IMR-90 (cell line): ENCODE data around the gene ZDHHC6. TPM values are rescaled to one million over a fixed set of nuclear protein-coding genes. Genes with fewer than 3 reads are reported as not detected.

Experiments used
- ATAC-seq: fragments of 200-7000 bp; cut with Tn5 transposase; 2 replicates; pipeline ENCODE4 v1.9.1; 2020; ENCODE audit warnings: low read depth, mild to moderate bottlenecking, moderate library complexity
- BruUV-seq: library from RNA; stranded (reverse); fragments of 400-500 nt; replicated peaks from 2 replicates; lab custom pipeline; 2021; lab: Mats Ljungman, UMichigan
- CTCF ChIA-PET: fragments of 300-600 bp; formaldehyde crosslinking; extraction: SDS; loops from one replicate; lab custom pipeline; 2021; ENCODE audit warnings: antibody characterized with exemption; lab: Yijun Ruan, JAX
- POLR2A ChIA-PET: fragments of 300-600 bp; sonication (Branson Sonifier 250); formaldehyde crosslinking; loops from one replicate; lab custom pipeline; 2022; ENCODE audit warnings: antibody characterized with exemption; ENCODE audit not compliant: unreplicated experiment; lab: Charles Lee
- DNase-seq: peaks from one replicate; pipeline ENCODE4 v3.0.0; 2013
- H2AFZ ChIP-seq: replicated peaks from 2 replicates; pipeline ENCODE3; 2013; ENCODE audit warnings: low read length, mild to moderate bottlenecking; ENCODE audit not compliant: poor library complexity
- H2AK5ac ChIP-seq: 2 replicates; pipeline ENCODE4 v1.6.1; 2013; ENCODE audit warnings: low read depth, low read length, inconsistent platforms
- H2AK9ac ChIP-seq: replicated peaks from 2 replicates; pipeline ENCODE3; 2013; ENCODE audit warnings: mild to moderate bottlenecking, low read depth, low read length, moderate library complexity; ENCODE audit not compliant: poor library complexity
- H2BK120ac ChIP-seq: 2 replicates; pipeline ENCODE4 v1.6.1; 2013; ENCODE audit warnings: low read depth, low read length, inconsistent platforms
- H2BK15ac ChIP-seq: 3 replicates; pipeline ENCODE4 v1.6.1; 2013; ENCODE audit warnings: low read depth, low read length, inconsistent platforms
- H2BK20ac ChIP-seq: 2 replicates; pipeline ENCODE4 v1.6.1; 2013; ENCODE audit warnings: low read depth, mild to moderate bottlenecking, inconsistent platforms, low read length, moderate library complexity
- H2BK5ac ChIP-seq: 2 replicates; pipeline ENCODE4 v1.6.1; 2013; ENCODE audit warnings: mild to moderate bottlenecking, low read depth, low read length, inconsistent platforms; ENCODE audit not compliant: poor library complexity, severe bottlenecking
- H3K14ac ChIP-seq: replicated peaks from 2 replicates; pipeline ENCODE4 v1.6.1; 2013; ENCODE audit warnings: low read depth, low read length, inconsistent platforms
- H3K18ac ChIP-seq: 2 replicates; pipeline ENCODE4 v1.6.1; 2013; ENCODE audit warnings: low read depth, low read length, control low read depth
- H3K23ac ChIP-seq: 2 replicates; pipeline ENCODE4 v1.6.1; 2013; ENCODE audit warnings: low read depth, low read length, inconsistent platforms
- H3K27ac ChIP-seq: 2 replicates; pipeline ENCODE4 v1.5.1; 2013; ENCODE audit warnings: mild to moderate bottlenecking, control low read depth, low read length; ENCODE audit not compliant: insufficient read depth
- H3K27me3 ChIP-seq: 2 replicates; pipeline ENCODE4 v1.6.1; 2013; ENCODE audit warnings: low read length; ENCODE audit not compliant: control insufficient read depth, insufficient read depth
- H3K36me3 ChIP-seq: 2 replicates; pipeline ENCODE4 v1.6.1; 2013; ENCODE audit warnings: low read length, mixed read lengths; ENCODE audit not compliant: control insufficient read depth, insufficient read depth
- H3K4ac ChIP-seq: 2 replicates; pipeline ENCODE4 v1.6.1; 2013; ENCODE audit warnings: low read depth, low read length, inconsistent platforms
- H3K4me1 ChIP-seq: 2 replicates; pipeline ENCODE4 v1.6.1; 2013; ENCODE audit warnings: low read length, mixed read lengths; ENCODE audit not compliant: control insufficient read depth, insufficient read depth
- H3K4me2 ChIP-seq: 2 replicates; pipeline ENCODE4 v1.6.1; 2013; ENCODE audit warnings: low read depth, mild to moderate bottlenecking, control low read depth, low read length, moderate library complexity
- H3K4me3 ChIP-seq: 2 replicates; pipeline ENCODE4 v1.5.1; 2013; ENCODE audit warnings: low read depth, mild to moderate bottlenecking, control low read depth, low read length, moderate library complexity; ENCODE audit not compliant: insufficient read depth
- H3K56ac ChIP-seq: 2 replicates; pipeline ENCODE4 v1.6.1; 2013; ENCODE audit warnings: low read length, inconsistent platforms; ENCODE audit not compliant: insufficient read depth; ENCODE audit errors: extremely low read depth
- H3K79me1 ChIP-seq, 2 experiments: 2 replicates each; pipeline ENCODE4 v1.6.1; 2013; ENCODE audit warnings: low read length in 2 of 2, inconsistent platforms in 1 of 2, low read depth in 1 of 2
- H3K9ac ChIP-seq: 2 replicates; pipeline ENCODE4 v1.6.1; 2013; ENCODE audit warnings: low read depth, low read length, control low read depth
- H3K9me1 ChIP-seq: 2 replicates; pipeline ENCODE4 v1.6.1; 2013; ENCODE audit warnings: low read length, inconsistent platforms; ENCODE audit not compliant: insufficient read depth
- H3K9me3 ChIP-seq: 2 replicates; pipeline ENCODE4 v1.6.1; 2013; ENCODE audit warnings: low read length; ENCODE audit not compliant: control insufficient read depth, insufficient read depth
- H4K20me1 ChIP-seq: 2 replicates; pipeline ENCODE4 v1.6.1; 2013; ENCODE audit warnings: low read length, inconsistent platforms; ENCODE audit not compliant: insufficient read depth
- H4K5ac ChIP-seq: 2 replicates; pipeline ENCODE4 v1.6.1; 2013; ENCODE audit warnings: mild to moderate bottlenecking, low read depth, low read length, control low read depth
- H4K8ac ChIP-seq, 2 experiments: 2 replicates each; pipeline ENCODE4 v1.6.1; 2013; ENCODE audit warnings: low read depth in 2 of 2, low read length in 2 of 2, control low read depth in 1 of 2, inconsistent platforms in 1 of 2
- H4K91ac ChIP-seq: 2 replicates; pipeline ENCODE4 v1.6.1; 2013; ENCODE audit warnings: low read depth, low read length, inconsistent platforms; ENCODE audit not compliant: insufficient read depth
- BHLHE40 ChIP-seq: fragments of 150-350 bp; IDR thresholded peaks from 2 replicates; pipeline ENCODE4 v1.6.1; 2016; ENCODE audit warnings: mild to moderate bottlenecking, low read depth, low read length
- CEBPB ChIP-seq: IDR thresholded peaks from 2 replicates; pipeline ENCODE4 v1.6.1; 2012; ENCODE audit warnings: low read depth, low read length, improper control_type of control experiment
- CHD1 ChIP-seq: IDR thresholded peaks from 2 replicates; pipeline ENCODE4 v1.6.1; 2012; ENCODE audit warnings: low read depth, low read length, improper control_type of control experiment
- ELK1 ChIP-seq: fragments of 150-350 bp; IDR thresholded peaks from 2 replicates; pipeline ENCODE4 v1.6.1; 2016; ENCODE audit warnings: low read depth, mild to moderate bottlenecking, low read length, moderate library complexity, borderline replicate concordance
- FOS ChIP-seq: fragments of 150-350 bp; IDR thresholded peaks from 2 replicates; pipeline ENCODE4 v1.6.1; 2016; ENCODE audit warnings: low read depth, low read length
- MAFK ChIP-seq: IDR thresholded peaks from 2 replicates; pipeline ENCODE4 v1.6.1; 2012; ENCODE audit warnings: low read depth, low read length, improper control_type of control experiment
- MAZ ChIP-seq: IDR thresholded peaks from 2 replicates; pipeline ENCODE4 v1.6.1; 2012; ENCODE audit warnings: low read depth, mild to moderate bottlenecking, low read length, improper control_type of control experiment, moderate library complexity, borderline replicate concordance
- MXI1 ChIP-seq: IDR thresholded peaks from 2 replicates; pipeline ENCODE4 v1.6.1; 2012; ENCODE audit warnings: low read depth, mild to moderate bottlenecking, low read length, moderate library complexity, borderline replicate concordance
- NFE2L2 ChIP-seq: fragments of 150-350 bp; IDR thresholded peaks from 2 replicates; pipeline ENCODE4 v1.6.1; 2016; ENCODE audit warnings: low read depth, mild to moderate bottlenecking, low read length
- POLR2A ChIP-seq: IDR thresholded peaks from 2 replicates; pipeline ENCODE4 v1.6.1; 2012; ENCODE audit warnings: mild to moderate bottlenecking, low read depth, low read length
- RAD21 ChIP-seq: IDR thresholded peaks from 2 replicates; pipeline ENCODE4 v1.6.1; 2012; ENCODE audit warnings: low read length, improper control_type of control experiment
- RCOR1 ChIP-seq: IDR thresholded peaks from 2 replicates; pipeline ENCODE4 v1.6.1; 2012; ENCODE audit warnings: mild to moderate bottlenecking, low read length, improper control_type of control experiment; ENCODE audit not compliant: insufficient replicate concordance
- RFX5 ChIP-seq: IDR thresholded peaks from 2 replicates; pipeline ENCODE4 v1.8.0; 2012; ENCODE audit warnings: low read depth, mild to moderate bottlenecking, low read length, moderate library complexity
- SMC3 ChIP-seq: fragments of 150-350 bp; IDR thresholded peaks from 2 replicates; pipeline ENCODE4 v1.6.1; 2016; ENCODE audit warnings: low read depth, mild to moderate bottlenecking, antibody characterized with exemption, low read length, moderate library complexity
- USF2 ChIP-seq: fragments of 150-350 bp; IDR thresholded peaks from 2 replicates; pipeline ENCODE4 v1.6.1; 2017; ENCODE audit warnings: mild to moderate bottlenecking, antibody characterized with exemption, low read length, low read depth
- WGBS, 2 experiments: methylation state at CpG; one replicate each; pipeline versions ENCODE4 v1.1.5 to v1.1.7; 2013; ENCODE audit warnings: missing lambda C conversion rate in 2 of 2; ENCODE audit not compliant: insufficient read length in 1 of 2; ENCODE audit errors: extremely low coverage in 2 of 2; 5-methylcytosine and 5-hydroxymethylcytosine counted together
- dilution Hi-C: fragments of 300-500 bp; cut with HindIII; formaldehyde crosslinking; loops from one replicate; pipeline ENCODE4 v1.14.3; 2018; ENCODE audit warnings: low sequenced_read_pairs; ENCODE audit not compliant: unreplicated experiment
- in situ Hi-C: fragments of 300-500 bp; cut with MboI; formaldehyde crosslinking; loops from 3 replicates; pipeline ENCODE4 v1.14.3; 2019; ENCODE audit warnings: low sequenced_read_pairs, inconsistent platforms, mixed read lengths
- intact Hi-C: fragments of 100-400 bp; cut with micrococcal nuclease; formaldehyde crosslinking; loops from 2 replicates; pipeline ENCODE4 v1.10.0; 2022
- polyA plus RNA-seq, 3 experiments: library from polyadenylated mRNA; depleted of rRNA; stranded (reverse); fragments of >200 nt; gene quantifications; 2 replicates each; pipeline ENCODE4 v1.2.3, GENCODE V29; 2012; ENCODE audit warnings: low replicate concordance in 1 of 3
- total RNA-seq: library from RNA; depleted of rRNA; stranded (reverse); fragments of >200 nt; gene quantifications from 2 replicates; pipeline ENCODE4 v1.2.3, GENCODE V29; 2012
- TF ChIP-seq, protein P1 (sequence below): conservative IDR thresholded peaks from 2 replicates; pipeline ENCODE4 v1.5.1; 2012; ENCODE audit warnings: mild to moderate bottlenecking, low read depth, low read length, improper control_type of control experiment

Gene ZDHHC6
- total and polyA plus RNA-seq, 2 of the 4 experiments (the other 2 are of a cell fraction): 17.4 to 21.6 TPM

- ATAC-seq: no peak
- no peak overlapping the region for H2AFZ ChIP-seq
- no peak overlapping the region for H3K4me2 ChIP-seq
- no peak overlapping the region for H3K27ac ChIP-seq
- no peak overlapping the region for H3K18ac ChIP-seq
- no peak overlapping the region for H4K8ac ChIP-seq
- DNase-seq: no peak
- H3K36me3 ChIP-seq: no peaks in the 10 kb centered on the region
- in situ Hi-C loops (no loop called here), dilution Hi-C loops (no loop called here), intact Hi-C loops (no loop called here)
- TF ChIP-seq CHD1: no peak
- no peak for TF ChIP-seq MAZ
- TF ChIP-seq SMC3: no peak
- TF ChIP-seq NFE2L2: no peak
- TF ChIP-seq USF2: no peak
- TF ChIP-seq RAD21: no peak
- TF ChIP-seq POLR2A: no peak
- no peak for TF ChIP-seq RFX5
- TF ChIP-seq BHLHE40: no peak
- TF ChIP-seq, protein P1, sequence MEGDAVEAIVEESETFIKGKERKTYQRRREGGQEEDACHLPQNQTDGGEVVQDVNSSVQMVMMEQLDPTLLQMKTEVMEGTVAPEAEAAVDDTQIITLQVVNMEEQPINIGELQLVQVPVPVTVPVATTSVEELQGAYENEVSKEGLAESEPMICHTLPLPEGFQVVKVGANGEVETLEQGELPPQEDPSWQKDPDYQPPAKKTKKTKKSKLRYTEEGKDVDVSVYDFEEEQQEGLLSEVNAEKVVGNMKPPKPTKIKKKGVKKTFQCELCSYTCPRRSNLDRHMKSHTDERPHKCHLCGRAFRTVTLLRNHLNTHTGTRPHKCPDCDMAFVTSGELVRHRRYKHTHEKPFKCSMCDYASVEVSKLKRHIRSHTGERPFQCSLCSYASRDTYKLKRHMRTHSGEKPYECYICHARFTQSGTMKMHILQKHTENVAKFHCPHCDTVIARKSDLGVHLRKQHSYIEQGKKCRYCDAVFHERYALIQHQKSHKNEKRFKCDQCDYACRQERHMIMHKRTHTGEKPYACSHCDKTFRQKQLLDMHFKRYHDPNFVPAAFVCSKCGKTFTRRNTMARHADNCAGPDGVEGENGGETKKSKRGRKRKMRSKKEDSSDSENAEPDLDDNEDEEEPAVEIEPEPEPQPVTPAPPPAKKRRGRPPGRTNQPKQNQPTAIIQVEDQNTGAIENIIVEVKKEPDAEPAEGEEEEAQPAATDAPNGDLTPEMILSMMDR: no peak
- no peak for TF ChIP-seq FOS
- no peak for TF ChIP-seq MAFK
- TF ChIP-seq MXI1: no peak
- no peak for TF ChIP-seq RCOR1
- TF ChIP-seq CEBPB: no peak
- no peak for TF ChIP-seq ELK1
- no peak overlapping the region for H3K23ac ChIP-seq
- no peak overlapping the region for H3K4ac ChIP-seq
- ChIA-PET POLR2A (no interaction called here), CTCF (no interaction called here)
- no peak overlapping the region for H2BK20ac ChIP-seq
- H4K5ac ChIP-seq: no peak overlapping the region
- no peak overlapping the region for H3K14ac ChIP-seq
- no peak overlapping the region for H3K56ac ChIP-seq
- no peak overlapping the region for H2BK120ac ChIP-seq
- no peak overlapping the region for H2AK5ac ChIP-seq
- WGBS, 2 experiments: no CpG with 5 or more reads among the region's 5 CpGs
- H3K9me1 ChIP-seq: 0 out of 2 replicates have a peak, but pooled peaks cover under 1% of the 10 kb centered on the region
- BruUV-seq: no TSS peak
- H3K9me3 ChIP-seq: no peaks in the 10 kb centered on the region
- H2BK5ac ChIP-seq: no peak overlapping the region
- no peak overlapping the region for H2BK15ac ChIP-seq
- H3K79me1 ChIP-seq: no peaks in the 10 kb centered on the region
- no peak overlapping the region for H3K9ac ChIP-seq
- no peak overlapping the region for H3K4me3 ChIP-seq
- H3K4me1 ChIP-seq: 0 out of 2 replicates have a peak, but pooled peaks cover 2% of the 10 kb centered on the region
- H2AK9ac ChIP-seq: no peak overlapping the region
- no peak overlapping the region for H4K91ac ChIP-seq
- H4K20me1 ChIP-seq: no peaks in the 10 kb centered on the region
- H3K27me3 ChIP-seq: peaks cover 5% of the 10 kb centered on the region; the same call in 1 of the 2 replicates
These were observed 52.2 kb downstream of the ZDHHC6 start for GRCh38 chr10:112394475-112394875.
